T-helper 1 cell treated with Interleukin-12 subunit alpha and Interleukin-12 subunit beta and Interleukin-4 antibody, amounts not matched to agents 30 ng/mL and 1 ng/mL, for 36 hours (primary cell): ENCODE measurements around the gene PNMT. TPM values are rescaled to one million over a fixed set of nuclear protein-coding genes. Genes with fewer than 3 reads are reported as not detected.

ENCODE experiments used
- intact Hi-C: fragments of 100-400 bp; cut with micrococcal nuclease; formaldehyde crosslinking; loops from one replicate; pipeline ENCODE4 v1.15.1; 2024
- total RNA-seq: library from RNA; stranded (reverse); gene quantifications from 2 replicates; pipeline ENCODE4 v1.2.3, GENCODE V29; 2022

PNMT gene
- total RNA-seq, 1 donor from 2014 or later, result not detected

- intact Hi-C loops, result no loop called here
Observed at GRCh38 chr17:39667262-39667944, 850 bp upstream of the PNMT start.

GRCh38 chr17:39669897-39670735 lies 1.9 kb downstream of the PNMT start:
- intact Hi-C loops, result no loop called here

GRCh38 chr17:39670746-39671145 lies 2.5 kb downstream of the PNMT start:
- intact Hi-C loops, result no loop called here

GRCh38 chr17:39671651-39672521 lies 3.6 kb downstream of the PNMT start:
- intact Hi-C loops, result no loop called here

GRCh38 chr17:39672522-39673334 lies 4.5 kb downstream of the PNMT start:
- intact Hi-C loops, result no loop called here

GRCh38 chr17:39673335-39674081 lies 5.3 kb downstream of the PNMT start:
- intact Hi-C loops, result no loop called here

GRCh38 chr17:39674179-39674578 lies 5.9 kb downstream of the PNMT start:
- intact Hi-C loops, result no loop called here

GRCh38 chr17:39674702-39675389 lies 6.6 kb downstream of the PNMT start:
- intact Hi-C loops, result no loop called here

GRCh38 chr17:39675390-39676082 lies 7.3 kb downstream of the PNMT start:
- intact Hi-C loops, result no loop called here

- intact Hi-C loops, result no loop called here
Observed at GRCh38 chr17:39676198-39676819, 8.1 kb downstream of the PNMT start.

GRCh38 chr17:39677072-39677471 lies 8.8 kb downstream of the PNMT start:
- intact Hi-C loops, result no loop called here

GRCh38 chr17:39677542-39678339 lies 9.5 kb downstream of the PNMT start:
- intact Hi-C loops, result no loop called here

GRCh38 chr17:39678340-39679116 lies 10.3 kb downstream of the PNMT start:
- intact Hi-C loops, result loop anchor here (1.0 kb wide), 1 partner anchor 10 kb away; the partner anchor contains the start of gene PGAP3

- intact Hi-C loops, result loop anchor here (1.0 kb wide), 1 partner anchor 9 kb away; the partner anchor contains the start of gene PGAP3
Observed at GRCh38 chr17:39679521-39680192, 11.4 kb downstream of the PNMT start.

GRCh38 chr17:39683295-39683939 lies 15.2 kb downstream of the PNMT start:
- intact Hi-C loops, result no loop called here
